HG03108 (cell line): ENCODE measurements around the gene DHRSX.
"Not testable (repeated sequence)": the region's sequence is repeated elsewhere in the genome, so short reads cannot be mapped to it uniquely, and the experiment has no call there.

Experiments
- ATAC-seq: cut with Tn5 transposase; IDR thresholded peaks from one replicate; pipeline ENCODE4 v1.9.1; 2021; ENCODE audit warnings: moderate library complexity; ENCODE audit not compliant: unreplicated experiment

Gene DHRSX

DNA sequence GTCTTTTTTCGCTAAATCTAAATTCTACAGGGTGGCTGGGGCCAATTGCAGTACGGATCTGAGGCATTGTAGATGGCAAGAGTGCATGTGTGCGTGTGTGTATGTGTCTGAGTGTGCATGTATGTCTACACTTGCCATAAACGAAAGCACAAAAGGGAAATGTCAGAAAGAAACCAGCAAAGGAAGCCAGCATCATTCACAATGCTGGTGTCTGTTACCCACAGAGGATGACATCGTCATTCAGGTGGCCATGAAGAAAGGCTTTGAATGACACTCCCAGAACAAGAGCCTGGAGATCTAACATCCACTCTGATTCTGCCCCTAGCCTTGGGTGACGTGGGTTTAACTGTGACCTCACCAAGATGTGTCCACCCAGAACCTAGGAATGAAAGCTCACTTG is 124.6 kb downstream of the DHRSX start:
- no peak for ATAC-seq

DNA sequence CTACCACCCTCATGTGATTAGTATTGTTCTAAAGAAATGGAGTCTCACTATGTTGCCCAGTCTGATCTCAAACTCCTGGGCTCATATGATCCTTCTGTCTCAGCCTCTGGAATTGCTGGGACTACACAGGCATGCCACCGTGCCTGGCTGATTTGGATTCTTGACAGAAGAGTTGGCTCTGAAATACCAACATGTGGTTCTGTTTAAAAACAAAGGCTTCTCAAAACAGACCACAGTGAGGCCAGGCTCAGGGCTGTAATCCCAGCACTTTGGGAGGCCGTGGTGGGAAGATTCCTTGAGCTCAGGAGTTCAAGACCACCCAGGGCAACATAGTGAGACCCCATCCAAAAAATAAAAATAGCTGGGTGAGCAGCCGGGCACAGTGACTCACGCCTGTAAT is 126.7 kb downstream of the DHRSX start:
- no peak for ATAC-seq

DNA sequence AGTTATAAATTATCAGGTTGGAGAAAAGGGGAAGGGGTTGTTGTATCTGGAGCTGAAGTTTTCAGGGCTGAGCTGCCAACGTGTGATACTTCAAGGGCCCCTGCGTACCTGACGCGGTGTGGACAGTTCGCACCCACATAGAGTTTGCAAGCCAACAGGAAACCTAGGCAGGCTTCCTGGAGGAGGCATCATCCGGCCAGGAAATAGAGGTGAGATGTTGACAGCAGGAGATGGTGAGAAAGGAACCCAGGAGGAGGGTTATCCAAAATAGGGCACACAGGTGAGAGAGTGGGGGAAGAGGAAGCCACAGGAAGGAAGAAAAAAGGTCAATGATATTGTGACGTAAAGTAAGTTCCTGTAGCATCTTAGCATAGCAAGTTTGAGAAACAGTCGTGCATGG is 127.2 kb downstream of the DHRSX start:
- ATAC-seq = no peak

DNA sequence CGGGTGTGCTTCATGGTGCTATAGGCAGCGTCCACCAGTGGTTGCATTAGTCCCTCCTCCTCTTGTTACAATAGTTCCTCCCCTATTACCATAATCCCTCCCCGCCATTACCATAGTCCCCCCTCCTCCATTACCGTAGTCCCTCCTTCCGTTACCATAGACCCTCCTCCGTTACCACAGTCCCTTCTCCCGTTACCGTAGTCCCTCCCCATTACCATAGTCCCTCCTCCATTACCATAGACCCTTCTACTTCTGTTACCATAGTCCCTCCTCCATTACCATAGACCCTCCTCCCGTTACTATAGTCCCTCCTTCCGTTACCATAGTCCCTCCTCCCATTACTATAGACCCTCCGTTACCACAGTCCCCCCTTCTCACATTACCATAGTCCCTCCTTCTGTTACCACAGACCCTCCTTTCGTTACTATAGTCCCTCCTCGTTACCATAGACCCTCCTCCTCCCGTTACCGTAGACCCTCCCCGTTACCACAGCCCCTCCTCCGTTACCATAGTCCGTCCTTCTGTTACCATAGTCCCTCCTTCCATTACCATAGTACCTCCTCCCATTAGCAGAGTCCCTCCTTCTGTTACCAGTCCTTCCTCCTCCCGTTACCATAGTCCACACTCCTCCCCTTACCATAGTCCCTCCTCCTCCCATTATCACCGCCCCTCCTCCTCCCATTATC is 129.6 kb downstream of the DHRSX start:
- no peak for ATAC-seq

DNA sequence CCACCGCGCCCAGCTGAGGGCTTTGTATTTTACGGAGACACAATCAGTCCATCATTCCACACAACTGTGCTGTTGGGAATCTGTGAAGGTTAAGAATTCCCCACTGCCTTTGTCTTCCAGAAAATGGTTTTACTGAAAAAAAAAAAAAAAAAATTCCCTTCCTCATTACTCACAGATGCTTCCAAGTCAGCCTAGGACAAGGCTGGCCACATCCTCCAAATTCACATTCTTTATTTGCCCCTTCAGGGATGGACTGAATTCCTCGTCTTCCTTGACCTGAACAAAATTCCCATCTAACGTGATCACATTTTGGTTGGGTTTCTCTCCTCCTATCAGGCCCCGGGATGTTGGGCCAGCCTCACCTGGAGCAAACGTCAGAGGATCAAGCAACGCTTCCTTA is 130.3 kb downstream of the DHRSX start:
- ATAC-seq = no peak

DNA sequence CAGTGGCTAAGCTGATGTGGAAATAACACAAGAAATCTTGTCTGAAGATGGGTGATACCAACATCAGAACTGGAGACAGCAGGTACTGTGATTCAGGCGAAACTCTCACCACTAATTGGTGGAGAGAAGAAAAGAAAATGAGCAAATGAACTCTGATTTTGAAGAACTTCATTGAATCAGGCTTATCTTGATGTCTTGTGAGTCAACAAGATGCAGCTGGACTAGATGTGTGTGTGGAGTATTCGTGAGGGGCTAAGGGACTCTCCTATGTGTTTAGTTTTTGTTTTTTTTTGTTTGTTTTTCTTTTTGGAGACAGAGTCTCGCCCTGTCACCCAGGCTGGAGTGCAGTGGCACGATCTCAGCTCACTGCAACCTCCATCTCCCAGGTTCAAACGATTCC is 131.6 kb downstream of the DHRSX start:
- ATAC-seq = no peak

DNA sequence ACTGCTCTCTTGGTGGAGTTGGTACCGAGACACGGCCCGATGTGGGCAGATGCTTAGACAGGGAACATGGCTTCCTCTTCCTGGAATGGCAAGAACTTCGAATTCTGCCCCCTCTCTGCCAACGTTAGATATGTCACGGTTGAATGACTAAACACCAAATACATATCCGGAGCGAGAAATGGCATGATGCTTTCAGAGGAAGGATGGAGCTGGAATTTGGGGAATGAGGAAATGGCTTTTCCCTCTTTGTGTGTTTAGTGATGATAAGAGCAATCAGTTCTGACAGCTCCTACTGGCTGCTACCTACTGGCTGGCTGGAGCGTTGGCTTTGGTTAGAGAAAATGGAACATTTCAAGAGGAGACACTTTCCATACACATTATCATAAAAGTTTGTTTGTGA is 140.0 kb downstream of the DHRSX start:
- no peak for ATAC-seq

DNA sequence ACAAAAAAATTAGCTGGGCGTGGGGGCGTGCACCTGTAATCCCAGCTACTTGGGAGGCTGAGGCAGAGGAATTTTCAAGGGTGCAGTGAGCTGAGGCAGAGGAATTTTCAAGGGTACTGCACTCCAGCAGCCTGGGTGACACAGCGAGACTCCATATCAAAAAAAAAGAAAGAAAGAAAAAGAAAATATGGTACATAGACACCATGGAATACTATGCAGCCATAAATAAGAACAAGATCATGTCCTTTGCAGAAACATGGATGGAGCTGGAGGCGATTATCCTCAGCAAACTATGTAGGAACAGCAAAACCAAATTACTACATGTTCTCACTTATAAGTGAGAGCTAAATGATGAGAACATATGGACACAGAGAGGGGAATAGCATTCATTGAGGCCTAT is 141.3 kb downstream of the DHRSX start:
- ATAC-seq = not testable (repeated sequence)

DNA sequence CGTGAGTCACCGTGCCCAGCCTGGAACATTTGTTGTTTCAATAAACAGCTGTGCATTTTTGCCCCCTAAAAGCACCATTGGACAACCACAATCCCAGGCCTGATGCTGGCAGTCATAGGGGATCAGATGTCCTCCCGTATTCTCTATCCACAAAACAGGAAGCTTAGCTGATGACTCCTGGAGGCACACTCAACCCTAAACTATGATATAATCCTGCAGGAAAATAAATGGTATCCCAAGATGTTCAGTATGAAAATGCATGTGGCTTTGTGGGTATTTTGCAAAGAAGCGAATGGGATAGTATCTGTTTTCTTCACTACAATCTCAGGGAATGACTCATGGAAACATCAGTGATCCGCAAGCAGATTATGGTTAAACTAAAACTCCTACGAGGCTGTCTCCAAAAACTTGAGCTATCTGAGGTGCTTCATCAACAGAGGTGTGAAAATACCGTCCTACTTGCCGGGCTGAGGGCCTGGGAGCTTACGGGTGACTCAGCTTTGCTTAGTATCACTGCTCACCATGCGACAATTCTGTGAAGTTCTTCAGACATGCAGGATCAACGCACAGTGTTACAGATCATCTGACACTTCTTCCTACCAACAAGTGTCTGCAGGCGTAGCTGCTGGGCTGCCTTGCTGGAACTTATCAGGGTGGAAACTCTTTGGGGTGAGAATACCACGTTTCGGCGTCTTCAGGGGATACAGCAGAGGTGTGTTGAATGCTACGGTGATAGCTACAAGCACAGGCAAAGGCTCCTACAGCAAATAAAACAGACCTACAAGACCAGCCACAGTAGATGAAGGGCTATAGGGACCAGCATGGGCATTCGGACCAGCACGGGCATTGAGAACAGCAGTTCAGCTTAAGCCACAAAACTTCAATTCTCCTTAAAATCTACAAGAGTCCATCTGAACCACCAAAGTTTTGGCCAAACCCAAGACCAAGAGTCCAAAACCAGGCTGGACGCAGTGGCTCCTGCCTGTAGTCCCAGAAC is 148.5 kb downstream of the DHRSX start:
- no peak for ATAC-seq

DNA sequence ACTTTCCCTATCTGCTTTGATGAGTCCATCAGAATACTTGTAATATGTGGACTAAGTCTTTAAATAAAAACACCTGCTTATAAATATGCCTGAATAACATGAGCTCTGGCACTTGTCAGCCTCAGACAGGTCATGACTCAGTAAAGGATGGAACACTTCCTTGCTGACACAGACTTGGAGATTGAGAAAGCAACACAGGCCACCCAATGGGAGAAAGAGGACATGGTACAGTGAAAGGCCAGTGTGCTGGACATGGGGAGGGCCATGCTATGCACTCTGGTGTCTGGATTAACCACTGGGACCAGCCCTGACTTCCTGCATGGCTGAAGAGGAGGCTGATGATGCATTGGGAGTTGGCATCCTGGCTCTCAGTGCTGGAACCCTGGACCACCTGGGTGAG is 149.5 kb downstream of the DHRSX start:
- ATAC-seq = no peak

DNA sequence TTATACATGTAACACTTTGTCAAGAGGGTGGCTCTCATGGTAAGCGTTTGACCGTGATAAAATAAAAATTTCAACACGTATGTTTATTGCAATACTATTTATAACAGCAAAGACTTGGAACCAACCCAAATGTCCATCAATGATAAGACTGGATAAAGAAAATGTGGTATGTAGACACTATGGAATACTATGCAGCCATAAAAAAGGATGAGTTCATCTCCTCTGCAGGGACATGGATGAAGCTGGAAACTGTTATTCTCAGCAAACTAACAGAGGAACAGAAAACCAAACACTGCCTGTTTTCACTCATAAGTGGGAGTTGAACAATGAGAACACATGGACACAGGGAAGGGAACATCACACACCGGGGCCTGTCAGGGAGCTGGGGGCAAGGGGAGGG is 150.1 kb downstream of the DHRSX start:
- not testable (repeated sequence) for ATAC-seq

DNA sequence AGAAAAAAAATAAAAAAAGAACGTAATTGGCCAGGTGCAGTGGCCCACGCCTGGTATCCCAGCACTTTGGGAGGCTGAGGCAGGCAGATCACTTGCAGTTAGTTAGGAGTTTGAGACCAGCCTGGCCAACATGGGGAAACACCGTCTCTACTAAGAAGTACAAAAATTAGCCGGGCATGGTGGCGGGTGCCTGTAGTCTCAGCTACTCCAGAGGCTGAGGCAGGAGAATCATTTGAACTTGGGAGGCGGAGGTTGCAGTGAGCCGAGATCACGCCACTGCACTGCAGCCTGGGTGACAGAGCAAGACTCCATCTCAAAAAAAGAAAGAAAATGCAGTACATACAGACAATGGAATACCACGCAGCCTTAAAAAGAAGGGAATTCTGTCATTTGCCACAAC is 150.7 kb downstream of the DHRSX start:
- not testable (repeated sequence) for ATAC-seq

DNA sequence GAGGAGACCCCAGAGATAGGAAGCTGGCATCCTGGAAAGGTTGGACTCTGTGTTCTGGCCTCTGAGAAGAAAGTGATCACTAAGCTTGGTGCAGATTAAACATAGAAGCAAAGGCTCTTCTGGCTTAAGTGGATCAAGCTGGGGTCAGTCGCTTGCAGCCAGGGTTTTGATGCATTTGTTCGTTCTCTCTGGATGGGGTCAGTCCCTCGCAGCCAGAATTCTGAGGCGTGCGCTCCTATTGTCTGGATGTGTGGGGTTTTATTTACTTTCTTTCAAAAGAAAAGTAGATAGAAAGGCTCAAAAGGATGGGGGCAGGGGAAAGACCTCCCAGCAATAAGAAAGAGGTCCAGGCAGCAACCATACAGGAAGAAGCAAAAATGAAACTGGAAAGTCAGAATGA is 152.6 kb downstream of the DHRSX start:
- ATAC-seq = no peak

DNA sequence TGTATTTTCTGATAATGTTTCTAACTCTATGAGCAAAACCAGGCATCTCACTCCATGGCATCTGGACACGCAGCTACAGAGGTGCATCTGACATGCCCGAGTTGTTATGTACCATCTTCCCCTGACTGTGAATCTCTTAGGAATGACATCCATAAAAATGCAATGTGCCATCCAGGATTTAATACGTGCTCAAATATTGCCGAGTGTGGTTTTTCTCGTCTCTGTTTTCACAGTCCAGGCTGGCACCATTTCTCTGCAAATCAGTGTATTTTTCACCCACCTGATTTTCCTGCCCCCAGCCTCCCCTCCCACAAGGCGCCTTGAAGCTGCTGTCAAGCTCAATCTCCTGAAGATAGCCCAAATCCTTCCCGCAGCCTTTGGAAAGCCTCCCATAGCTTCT is 154.6 kb downstream of the DHRSX start:
- no peak for ATAC-seq

DNA sequence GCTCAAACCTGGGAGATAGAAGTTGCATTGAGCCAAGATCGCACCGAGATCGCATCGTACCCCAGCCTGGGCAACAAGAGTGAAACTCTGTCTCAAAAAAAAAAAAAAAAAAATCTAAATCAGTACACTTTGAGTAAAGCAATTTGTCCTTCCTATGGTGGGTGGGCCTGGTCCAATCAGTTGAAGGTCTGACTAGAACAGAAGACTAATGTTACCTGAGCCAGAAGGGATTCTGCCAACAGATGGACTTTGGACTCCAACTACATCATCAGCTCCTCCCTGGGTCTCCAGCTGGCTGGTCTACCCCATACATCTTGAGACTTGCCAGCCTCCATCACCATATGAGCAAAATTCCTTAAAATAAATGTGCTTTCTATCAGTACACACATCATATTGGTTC is 155.2 kb downstream of the DHRSX start:
- ATAC-seq = no peak

DNA sequence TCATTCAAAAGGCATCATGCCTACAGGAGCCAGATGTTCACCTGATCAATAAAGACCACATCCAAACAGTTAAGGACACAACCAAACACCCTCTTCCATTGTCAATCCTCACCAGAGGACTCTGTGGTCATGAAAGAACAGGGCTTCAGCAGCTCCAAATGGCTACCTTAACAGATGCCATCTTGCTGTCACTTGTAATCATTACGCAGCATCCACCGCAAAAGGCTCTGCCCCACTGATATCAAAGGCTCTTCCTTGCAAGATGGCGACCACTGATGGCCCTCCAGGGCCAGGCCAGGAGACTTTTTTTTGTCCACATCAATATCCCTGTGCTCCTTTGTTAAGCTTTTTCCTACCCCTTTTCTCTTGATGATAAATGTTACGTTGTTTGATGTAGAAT is 157.4 kb downstream of the DHRSX start:
- ATAC-seq = no peak

DNA sequence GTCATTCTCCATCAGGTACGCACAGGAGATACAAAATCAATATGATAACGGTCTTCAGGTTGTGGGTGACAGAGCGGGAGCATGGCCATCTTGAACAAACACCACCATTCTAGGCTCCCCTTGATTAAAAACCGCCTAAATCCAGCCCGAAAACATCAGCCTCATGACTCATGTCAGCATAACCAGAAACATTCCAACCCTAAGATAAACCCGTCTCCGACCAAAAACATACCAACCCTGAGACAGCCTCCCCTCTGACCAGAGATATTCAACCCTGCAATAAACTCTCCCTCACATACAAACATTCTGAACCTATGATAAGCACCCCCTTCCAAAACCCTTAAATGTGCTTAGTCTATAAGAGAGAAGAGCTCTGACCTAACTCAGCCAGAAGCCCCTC is 157.9 kb downstream of the DHRSX start:
- ATAC-seq = no peak

DNA sequence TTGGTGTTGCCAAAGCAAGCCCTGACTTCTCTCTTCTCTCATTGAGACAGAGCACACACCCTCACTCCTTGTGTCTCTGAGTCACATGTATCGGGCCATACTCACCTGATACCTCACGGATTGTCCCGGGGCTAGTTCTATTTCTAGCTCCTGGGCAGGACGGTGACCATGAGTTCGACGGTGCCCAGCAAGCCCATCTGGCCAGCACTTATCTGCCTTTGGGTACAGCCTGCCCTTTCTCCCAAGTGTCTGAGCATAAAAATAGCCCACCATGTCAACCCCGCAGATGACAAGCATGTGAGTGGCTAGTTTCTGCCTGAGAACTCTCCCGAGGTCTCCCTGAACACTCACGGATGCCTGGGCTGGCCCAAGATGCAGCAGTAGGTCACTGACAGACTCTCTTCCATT is 158.5 kb downstream of the DHRSX start:
- no peak for ATAC-seq

DNA sequence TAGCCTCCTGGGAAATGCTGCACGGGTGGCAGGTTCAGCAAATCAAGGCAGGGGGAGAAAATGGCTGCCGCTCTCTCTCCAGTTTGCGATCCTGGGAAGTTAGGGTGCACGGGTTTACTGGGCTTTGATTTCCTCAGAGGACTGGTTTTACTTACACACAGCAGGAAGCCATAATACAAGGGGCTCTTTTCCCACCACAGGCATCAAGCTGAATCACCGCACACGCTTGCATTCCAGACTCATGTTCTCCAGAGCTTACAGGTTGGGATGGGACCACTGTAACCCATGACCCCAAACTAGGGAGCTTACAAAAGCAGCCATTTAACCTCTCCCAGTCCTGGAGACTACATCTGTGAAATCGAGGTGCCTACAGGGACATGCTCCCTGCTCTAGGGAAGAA is 159.8 kb downstream of the DHRSX start:
- ATAC-seq = no peak

DNA sequence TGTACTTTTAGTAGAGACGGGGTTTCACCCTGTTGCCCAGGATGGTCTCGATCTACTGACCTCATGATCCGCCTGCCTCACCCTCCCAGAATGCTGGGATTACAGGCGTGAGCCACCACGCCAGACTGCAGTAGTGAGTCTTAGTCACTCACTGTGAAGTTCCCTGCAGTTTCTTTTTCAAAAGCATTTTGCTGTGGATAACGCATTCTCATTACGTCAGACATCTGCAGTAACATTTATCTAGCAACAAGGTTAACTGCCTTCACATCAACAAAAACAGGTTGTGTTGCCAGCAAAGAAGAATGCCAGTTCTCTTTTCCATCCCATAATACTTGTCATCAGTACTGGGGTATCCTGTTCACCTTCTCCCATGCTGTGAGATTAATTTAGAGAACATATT is 164.6 kb downstream of the DHRSX start:
- no peak for ATAC-seq

DNA sequence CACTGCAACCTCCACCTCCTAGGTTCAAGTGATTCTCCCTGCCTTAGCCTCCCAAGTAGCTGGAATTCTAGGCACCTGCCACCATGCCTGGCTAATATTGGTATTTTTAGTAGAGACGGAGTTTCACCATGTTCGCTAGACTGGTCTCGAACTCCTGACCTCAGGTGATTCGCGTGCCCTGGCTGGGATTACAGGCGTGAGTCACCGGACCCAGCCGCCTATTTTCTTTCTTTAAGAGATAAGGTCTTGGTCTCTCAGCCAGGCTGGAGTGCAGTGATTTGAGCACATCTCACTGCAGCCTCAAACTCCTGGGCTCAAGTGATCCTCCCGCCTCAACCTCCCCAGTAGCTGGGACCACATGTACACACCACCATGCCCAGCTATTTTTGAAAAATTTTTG is 166.5 kb downstream of the DHRSX start:
- ATAC-seq = no peak

DNA sequence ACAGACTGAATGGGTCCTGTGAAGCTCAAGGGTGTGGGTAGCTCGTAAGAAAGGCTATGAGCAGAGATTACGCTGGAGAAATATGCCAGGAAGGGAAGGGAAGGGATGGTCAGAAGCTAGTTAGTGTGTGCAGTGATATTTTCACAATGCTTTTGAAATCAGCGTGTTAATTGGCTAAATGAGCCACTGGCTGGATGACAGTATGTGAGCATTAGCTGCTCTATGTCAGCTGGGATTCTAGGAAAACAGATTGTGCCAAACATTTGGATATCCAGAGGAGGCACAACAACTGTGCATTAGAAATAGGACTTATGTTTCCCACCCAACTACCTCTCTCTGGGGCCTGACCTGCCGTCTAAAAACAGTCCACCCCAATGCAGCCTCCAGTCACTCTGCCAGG is 168.5 kb downstream of the DHRSX start:
- ATAC-seq = no peak
